ENCODE measurements around the gene ACOT6. TPM values are rescaled to one million over a fixed set of nuclear protein-coding genes. Genes with fewer than 3 reads are reported as not detected.

ACOT6 gene, protein sequence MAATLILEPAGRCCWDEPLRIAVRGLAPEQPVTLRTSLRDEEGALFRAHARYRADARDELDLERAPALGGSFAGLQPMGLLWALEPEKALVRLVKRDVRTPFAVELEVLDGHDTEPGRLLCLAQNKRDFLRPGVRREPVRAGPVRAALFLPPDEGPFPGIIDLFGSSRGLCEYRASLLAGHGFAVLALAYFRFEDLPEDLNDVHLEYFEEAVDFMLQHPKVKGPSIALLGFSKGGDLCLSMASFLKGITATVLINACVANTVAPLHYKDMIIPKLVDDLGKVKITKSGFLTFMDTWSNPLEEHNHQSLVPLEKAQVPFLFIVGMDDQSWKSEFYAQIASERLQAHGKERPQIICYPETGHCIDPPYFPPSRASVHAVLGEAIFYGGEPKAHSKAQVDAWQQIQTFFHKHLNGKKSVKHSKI
- total RNA-seq (2022; extraction: Qiagen RNA extraction): not detected in 5 replicates

DNA sequence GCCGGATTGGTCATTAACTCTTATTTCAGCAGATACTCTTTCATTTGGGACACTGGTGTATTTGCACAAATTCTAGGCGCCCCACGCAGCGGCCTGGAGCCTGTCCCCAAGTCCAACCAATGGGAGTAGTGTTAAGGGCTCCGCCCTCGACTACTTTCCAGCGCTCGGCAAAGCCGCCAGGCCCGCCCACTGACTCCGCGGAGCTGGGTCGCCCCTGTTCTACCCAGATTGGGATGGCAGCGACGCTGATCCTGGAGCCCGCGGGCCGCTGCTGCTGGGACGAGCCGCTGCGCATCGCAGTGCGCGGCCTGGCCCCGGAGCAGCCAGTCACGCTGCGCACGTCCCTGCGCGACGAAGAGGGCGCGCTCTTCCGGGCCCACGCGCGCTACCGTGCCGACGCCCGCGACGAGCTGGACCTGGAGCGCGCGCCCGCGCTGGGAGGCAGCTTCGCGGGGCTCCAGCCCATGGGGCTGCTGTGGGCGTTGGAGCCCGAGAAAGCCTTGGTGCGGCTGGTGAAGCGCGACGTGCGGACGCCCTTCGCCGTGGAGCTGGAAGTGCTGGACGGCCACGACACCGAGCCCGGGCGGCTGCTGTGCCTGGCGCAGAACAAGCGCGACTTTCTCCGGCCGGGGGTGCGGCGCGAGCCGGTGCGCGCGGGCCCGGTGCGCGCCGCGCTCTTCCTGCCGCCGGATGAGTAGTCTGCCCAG lies at the start of gene ACOT6:
Gene ACOT6, plus strand, starts transcription at position 179 of the 707 bp plus-strand sequence. Its CDS starts 55 bp downstream, at position 234.

GRCh38 chr14:73569185-73569958 lies 42.9 kb upstream of the ACOT6 start, which contains the start of gene ACOT2:
Gene ACOT2, plus strand, starts transcription at chr14:73569213. Its CDS starts 28 bp downstream, at chr14:73569241.

DNA sequence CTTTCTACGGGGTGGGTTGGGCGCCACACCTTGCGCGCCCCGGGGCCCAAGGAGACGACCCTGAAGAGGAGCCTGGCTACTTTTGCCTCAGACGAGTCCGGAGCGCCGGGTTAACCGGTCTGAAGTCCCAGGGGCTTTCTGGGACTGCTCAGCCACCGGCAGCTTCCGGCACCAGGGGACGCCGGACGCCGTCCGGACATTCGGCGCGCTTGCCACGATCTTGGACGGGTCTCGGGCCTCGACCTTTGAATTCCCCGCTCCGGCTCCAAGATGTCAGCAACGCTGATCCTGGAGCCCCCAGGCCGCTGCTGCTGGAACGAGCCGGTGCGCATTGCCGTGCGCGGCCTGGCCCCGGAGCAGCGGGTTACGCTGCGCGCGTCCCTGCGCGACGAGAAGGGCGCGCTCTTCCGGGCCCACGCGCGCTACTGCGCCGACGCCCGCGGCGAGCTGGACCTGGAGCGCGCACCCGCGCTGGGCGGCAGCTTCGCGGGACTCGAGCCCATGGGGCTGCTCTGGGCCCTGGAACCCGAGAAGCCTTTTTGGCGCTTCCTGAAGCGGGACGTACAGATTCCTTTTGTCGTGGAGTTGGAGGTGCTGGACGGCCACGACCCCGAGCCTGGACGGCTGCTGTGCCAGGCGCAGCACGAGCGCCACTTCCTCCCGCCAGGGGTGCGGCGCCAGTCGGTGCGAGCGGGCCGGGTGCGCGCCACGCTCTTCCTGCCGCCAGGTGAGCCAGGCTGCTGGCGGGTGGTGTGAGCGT lies 20.4 kb upstream of the ACOT6 start, which contains the start of gene ACOT4:
Gene ACOT4, plus strand, starts transcription at position 184 of the 760 bp plus-strand sequence. Its CDS starts 87 bp downstream, at position 271.

DNA sequence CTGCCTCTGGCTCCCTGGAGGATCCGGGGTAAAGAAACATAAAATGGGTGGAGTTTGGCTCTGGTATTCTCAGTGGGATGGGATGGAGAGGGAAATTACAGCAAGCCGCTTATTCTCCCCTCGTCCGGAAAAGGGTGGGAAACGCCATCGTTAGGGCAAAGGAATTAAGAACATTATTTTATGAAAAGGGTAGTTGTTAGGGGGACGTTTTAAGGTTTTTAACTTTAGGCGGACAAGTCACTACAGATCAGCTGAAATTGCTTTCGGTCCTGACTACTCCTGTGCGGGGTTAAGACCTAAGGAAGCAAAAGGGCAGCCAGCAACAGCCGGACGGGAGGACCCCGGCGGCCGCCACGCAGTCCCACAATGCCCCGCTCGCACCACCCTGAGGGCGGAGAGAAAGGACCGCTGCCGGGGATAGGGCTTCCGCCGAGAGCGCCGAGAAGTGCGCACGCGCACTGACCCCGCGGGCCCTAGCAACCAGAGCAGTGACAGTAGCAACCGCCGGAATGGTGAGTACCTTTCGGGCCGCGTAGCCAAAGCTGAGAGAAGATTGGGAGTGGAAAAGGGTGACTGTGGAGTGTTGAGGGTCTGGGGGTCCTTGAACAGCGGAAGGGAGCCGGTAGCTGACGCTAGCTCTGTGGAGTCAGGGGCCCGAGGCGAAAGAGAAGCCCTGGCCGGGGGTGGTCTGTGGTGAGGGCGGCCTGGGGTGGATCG lies 32.4 kb downstream of the ACOT6 start, which contains the start of gene DNAL1:
Gene DNAL1, plus strand, starts transcription at position 456 of the 717 bp plus-strand sequence. Its CDS starts 54 bp downstream, at position 510.

Other genes starting within 250 kb of the ACOT6 start
- 34.2 to 44.1 TPM (median 39.9 TPM) in 5 replicates for gene NUMB, start 154.0 kb upstream of the ACOT6 start, total RNA-seq (2022; extraction: Qiagen RNA extraction)
- 23.3 to 24.5 TPM (median 24.2 TPM) in 5 replicates for gene RIOX1, start 121.6 kb upstream of the ACOT6 start, total RNA-seq (2022; extraction: Qiagen RNA extraction)
- 6.1 to 8.3 TPM (median 7.7 TPM) in 5 replicates for gene ACOT1, start 75.4 kb upstream of the ACOT6 start, total RNA-seq (2022; extraction: Qiagen RNA extraction)
- 0.03 TPM in 1 of 5 replicates, not detected in the others for gene HEATR4, start 53.6 kb upstream of the ACOT6 start, total RNA-seq (2022; extraction: Qiagen RNA extraction)
- 40.6 to 53.0 TPM (median 50.4 TPM) in 5 replicates for gene ACOT2, start 43.3 kb upstream of the ACOT6 start, total RNA-seq (2022; extraction: Qiagen RNA extraction)
- 1.5 to 2.4 TPM (median 2.2 TPM) in 5 replicates for gene ACOT4, start 20.6 kb upstream of the ACOT6 start, total RNA-seq (2022; extraction: Qiagen RNA extraction)
- gene DNAL1, start 32.5 kb downstream of the ACOT6 start, total RNA-seq (2022; extraction: Qiagen RNA extraction): 8.5 to 11.1 TPM (median 10.0 TPM) in 5 replicates
- 54.6 to 64.6 TPM (median 59.6 TPM) in 5 replicates for gene PNMA1, start 101.9 kb downstream of the ACOT6 start, total RNA-seq (2022; extraction: Qiagen RNA extraction)
- 7.1 to 10.6 TPM (median 8.4 TPM) in 5 replicates for gene PTGR2, start 239.3 kb downstream of the ACOT6 start, total RNA-seq (2022; extraction: Qiagen RNA extraction)

Data from A549 treated with Hydrocortisone at 1 μM for 4 hours (cell line).